HG03097 (cell line): Measurements from ENCODE around the gene LIPH.
"Not testable (repeated sequence)": the region's sequence is repeated elsewhere in the genome, so short reads cannot be mapped to it uniquely, and the experiment has no call there.

Source experiments
- ATAC-seq: cut with Tn5 transposase; IDR thresholded peaks from one replicate; pipeline ENCODE4 v1.9.1; 2021; ENCODE audit not compliant: unreplicated experiment, low FRiP score

The LIPH gene

DNA sequence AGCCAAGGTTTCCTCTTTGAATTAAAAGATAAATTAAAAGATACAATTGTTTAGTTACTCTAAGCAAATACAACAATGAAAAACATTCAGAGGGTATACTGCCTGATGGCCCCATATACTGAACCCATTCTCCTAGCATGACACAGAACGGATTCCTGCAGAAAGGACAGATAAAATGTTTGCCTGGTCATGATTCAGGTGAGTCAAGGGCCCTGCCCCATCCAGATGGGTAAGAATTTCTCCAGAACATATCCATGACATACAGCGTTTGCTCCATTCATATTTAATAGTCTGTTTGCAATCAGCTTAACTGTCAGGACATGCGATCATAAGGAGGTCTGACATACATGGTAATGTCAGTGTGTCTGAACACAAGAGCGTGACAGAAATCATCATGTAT, 62.1 kb downstream of the LIPH start:
- ATAC-seq, result no peak

DNA sequence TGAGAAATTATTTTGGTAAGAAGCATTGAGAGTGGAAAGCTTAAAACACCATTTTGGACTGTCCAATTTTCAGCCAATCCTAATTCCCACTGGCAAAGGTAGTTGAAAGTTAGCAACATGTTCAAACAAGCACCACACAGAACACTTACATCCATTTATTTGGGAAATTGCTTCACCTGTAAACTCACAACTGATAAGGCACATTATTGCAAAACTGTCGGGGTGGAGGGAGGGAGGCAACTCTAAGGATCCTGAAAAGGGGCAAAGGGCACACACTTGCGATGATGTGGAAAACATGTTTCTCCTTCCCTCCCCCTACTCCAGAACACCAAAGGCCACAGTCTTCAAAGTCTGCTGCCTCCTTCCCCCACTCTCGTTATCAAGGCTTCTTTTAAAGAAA, 62.9 kb downstream of the LIPH start:
- ATAC-seq, result no peak

DNA sequence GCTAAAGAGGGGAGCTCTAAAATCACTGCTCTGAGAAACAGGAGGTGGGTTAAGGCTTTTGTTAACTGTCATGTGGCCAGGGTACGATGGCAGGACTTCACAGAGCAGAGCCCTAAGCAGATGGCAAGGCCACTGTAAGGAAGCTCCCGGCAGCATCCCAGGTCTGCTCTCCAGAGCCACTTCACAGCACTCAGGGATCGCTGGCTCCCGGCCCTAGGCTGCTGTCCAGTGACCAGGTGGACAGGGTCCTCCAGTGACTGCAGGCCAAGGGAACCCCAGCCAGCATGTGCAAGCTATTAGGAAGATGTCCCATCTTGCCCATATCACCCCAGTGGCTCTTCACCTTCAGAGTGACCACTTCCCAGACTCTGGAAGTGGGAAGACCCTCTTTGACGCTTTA, 63.9 kb downstream of the LIPH start:
- no peak for ATAC-seq

DNA sequence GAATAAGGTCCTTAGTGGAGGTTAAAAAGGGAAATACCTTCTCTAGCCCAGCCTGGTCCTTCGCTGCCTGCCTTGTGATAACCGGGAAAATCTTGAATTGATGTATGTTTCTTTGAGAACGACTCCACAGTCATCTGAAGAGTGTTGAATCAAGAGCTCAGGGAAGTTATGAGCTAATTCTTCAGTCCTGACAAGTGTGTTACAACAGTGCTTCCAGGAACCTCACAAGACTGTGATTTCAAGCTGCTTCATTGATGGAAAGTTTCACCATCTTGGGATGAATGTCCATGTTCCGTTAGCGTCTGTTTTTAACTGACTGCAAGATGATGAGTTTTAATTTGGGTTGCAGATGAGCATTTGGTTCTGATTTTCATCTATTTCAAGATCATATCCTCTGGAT, 66.0 kb downstream of the LIPH start:
- ATAC-seq, result no peak

DNA sequence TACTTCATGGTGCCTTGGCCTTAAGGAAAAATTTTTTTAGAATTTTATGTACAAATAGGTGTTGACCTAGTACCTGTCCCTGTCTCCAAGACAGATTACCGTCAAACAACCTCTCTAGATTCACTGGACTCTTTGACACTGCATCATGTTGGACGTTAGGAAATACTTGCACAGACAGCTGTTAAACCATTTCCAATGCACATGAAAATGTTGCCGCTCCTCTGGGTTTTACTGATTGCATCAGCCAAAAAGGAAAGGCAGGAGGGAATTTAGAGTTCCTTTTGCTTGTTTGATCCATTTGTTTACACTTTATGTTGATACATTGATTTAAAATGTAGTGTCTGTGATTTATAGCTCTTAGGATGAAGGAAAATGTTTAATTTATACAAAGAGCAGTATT, 68.1 kb downstream of the LIPH start:
- ATAC-seq, result no peak

DNA sequence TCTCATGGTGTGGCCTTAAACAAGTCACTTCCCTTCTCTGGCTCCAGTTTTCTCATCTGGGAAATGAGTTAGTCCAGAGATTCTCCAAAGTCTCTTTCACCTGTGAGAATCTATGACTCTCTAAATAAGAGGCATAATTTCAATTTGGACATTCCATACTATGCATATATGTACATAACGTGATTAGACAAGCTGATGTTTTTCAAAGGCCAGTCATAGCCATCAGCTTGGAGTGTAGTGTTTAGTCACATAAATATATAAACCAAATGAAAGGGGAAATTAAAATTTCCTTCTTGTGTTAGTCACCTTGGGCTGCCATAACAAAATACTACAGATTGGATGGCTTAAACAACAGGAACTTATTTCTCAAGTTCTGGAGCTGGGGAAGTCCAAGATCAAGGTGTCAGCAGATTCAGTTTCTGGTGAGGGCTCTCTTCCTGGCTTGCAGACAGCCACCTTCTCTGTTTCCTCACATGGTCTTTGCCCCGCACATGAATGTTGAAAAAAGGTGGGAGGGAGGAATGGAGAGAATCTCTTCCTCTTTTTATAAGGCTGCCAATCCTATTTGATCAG, 72.9 kb downstream of the LIPH start:
- ATAC-seq, result no peak

DNA sequence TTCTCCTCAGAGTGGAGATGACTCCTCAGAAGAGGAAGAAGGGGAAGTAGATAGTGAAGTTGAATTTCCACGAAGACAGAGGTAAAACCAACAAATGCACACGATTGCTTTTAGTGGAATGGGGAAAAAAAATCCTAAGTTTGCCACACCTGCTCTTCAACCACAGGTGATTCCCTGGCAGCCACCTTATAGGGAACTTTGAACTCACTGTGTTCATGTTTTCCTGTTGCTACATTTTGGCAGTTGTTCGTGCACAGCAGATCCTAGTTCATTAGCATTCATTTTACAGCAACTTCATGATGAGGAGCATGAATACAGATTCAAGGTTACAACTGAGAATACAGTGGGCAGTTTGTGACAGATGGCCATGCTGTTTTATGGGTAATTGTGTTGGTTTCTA, 75.1 kb downstream of the LIPH start:
- ATAC-seq, result no peak

DNA sequence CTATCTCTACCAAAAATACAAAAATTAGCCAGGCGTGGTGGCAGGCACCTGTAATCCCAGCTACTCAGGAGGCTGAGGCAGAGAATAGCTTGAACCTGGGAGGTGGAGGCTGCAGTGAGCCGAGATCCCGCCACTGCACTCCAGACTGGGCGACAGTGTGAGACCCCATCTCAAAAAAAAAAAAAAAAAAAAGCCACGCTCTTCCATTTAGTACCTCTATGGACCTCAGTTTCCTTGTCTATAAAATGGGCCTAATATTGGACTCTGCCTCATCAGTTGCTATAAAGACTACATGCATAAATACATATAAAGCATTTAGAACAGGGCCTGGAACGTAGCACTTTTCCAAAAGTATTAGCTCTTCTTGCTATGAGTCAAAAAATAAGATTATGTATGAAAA, 77.5 kb downstream of the LIPH start:
- ATAC-seq, result not testable (repeated sequence)

DNA sequence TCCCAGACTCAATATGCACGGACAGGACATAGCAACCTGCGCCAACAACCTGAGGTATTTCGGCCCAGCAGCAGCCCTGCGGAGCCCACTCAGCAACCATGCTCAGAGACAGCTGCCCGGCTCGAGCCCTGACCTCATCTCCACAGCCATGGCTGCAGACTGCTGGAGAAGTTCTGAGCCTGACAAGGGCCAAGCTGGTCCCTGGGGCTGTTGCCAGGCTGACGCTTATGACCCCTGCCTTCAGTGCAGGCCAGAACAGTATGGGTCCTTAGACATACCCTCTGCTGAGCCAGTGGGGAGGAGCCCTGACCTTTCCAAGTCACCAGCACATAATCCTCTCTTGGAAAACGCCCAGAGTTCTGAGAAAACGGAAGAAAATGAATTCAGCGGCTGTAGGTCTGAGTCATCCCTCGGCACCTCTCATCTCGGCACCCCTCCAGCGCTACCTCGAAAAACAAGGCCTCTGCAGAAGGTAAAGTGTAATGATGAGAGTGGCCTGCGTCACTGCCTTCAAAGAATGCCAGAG, 79.0 kb downstream of the LIPH start:
- ATAC-seq, result no peak

DNA sequence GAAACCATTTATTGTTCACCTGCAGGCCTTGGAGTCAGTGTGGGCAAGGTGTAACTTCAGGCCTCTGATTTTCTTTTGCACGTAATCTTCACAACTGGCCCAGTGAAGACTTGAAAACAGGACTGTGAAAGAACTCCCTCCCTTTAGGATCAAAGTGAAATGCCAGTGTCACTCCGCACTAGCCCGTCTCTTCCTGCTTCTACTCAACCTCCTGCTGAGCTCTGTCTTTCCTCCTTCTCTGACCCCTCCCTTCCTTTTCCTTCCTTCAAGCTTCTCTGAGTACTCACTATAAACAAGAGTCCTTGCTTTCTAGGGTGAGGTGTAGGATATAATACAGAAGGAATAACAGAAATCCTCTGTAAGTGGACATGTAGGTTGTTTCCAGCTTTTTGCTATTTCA, 82.1 kb downstream of the LIPH start:
- ATAC-seq, result no peak

DNA sequence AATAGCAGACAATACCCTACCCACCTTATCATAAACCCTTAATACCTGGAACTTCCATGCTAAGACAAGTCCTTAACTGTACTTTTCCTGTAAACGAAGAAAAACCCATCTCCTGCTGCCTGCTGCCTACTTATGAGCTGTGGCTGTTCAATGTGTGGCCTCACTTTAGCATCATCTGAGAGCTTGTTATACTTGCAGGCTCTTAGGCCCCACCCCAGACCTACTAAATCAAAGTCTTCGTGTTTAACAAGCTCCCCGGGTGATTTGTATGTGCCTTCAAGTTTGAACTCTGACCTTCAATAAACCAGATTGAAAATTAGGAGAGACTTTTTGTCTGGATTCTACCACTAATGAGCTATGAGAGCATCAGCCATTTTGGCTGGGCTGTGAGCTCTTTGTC, 82.8 kb downstream of the LIPH start:
- no peak for ATAC-seq

DNA sequence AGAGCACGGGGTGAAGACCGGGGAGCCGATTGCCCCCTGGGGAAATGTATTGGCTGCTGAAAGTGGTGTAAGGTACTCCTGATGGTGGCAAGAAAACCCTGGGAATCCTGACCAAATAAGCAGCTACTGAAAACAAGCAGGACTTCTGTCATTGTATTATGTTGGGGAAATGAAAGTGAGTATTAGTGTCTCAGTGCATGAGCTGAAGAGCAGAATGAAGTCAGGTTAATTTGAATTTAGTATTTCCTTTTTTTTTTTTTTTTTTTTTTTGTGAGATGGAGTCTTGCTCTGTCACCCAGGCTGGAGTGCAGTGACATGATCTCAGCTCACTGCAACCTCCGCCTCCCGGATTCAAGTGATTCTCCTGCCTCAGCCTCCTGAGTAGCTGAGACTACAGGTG, 86.3 kb downstream of the LIPH start:
- not testable (repeated sequence) for ATAC-seq

DNA sequence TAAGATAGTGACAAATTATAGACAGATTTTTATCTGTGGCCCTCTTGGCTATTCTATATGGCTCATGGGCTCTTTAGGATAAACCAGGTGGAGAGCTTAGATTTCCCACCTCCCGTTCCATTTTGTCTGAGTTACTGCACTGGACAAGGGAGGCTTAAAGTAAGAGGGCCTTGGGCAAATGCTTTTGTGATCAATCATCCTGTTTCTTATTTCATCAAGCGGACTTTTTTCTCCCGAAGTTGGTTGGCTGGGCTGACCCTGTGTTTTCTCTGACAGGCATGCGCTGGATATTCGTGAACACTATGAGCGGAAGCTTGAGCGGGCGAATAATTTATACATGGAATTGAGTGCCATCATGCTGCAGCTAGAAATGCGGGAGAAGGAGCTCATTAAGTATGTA, 86.9 kb downstream of the LIPH start:
- no peak for ATAC-seq

DNA sequence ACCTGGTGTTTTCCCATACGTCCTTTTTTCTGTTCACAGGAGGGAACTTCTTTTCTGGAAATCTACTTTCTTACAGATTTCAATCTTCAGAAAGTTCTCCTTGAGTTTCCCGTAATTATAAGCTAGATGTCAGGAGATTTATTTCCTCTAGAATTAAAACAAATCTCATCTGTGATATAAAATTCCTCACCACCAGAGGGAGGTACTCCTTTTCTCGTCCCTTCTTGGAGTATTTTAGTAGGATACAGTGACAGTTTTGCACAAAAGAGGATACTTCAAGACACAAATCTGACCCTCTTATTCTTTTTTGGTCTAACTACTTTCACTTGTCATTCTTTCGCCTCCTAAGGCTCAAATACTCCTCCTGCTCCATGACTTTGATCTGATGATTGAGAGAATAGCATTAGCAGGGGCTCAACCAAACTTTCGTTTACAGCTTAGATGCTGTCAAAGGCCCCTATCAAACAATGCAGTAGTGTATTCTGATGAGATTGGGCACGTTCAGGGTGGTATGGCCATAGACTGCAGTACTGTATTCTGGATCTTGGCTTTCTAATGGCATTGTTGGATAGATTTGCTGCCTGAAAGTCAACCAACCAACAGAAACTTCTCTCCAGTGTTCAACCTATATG, 91.6 kb downstream of the LIPH start:
- no peak for ATAC-seq

DNA sequence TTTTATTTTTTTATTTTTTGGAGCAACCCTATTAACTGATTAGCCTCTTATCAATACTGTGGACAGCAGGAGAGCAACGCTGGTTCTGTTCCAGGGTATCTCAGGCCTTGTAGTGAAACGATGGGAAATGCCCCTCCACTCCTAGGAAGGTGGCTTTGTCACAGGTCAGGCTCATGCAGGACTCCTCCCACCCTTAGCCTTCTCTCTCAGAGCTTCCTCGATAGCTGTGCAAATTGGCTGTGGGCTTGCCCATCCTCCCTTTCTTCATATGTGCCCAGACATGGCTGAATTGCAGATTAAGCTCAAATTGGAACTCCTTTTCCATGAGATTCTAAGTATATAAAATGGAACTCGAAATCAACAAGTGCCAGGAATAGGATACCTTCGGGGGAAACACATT, 92.1 kb downstream of the LIPH start:
- ATAC-seq, result no peak

DNA sequence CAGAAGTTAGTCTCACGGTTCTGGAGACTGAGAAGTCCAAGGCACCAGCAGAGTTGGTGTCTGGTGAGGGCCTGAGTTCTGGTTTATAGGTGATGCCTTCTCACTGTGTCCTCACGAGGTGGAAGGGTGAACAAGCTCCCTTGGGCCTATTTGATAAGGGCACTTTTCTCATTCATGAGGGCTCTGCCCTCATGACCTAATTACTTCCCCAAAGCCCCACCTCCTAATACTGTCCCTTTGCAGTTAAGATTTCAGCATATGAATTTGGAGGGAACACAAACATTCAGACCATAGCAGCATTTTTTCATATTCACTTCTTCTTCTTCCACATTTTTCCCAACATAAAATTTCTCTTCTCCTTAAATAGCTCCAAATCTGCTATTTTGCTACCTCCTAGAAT, 95.0 kb downstream of the LIPH start:
- no peak for ATAC-seq
